IMR-90 (cell line): ENCODE data around the gene EFHC2. TPM values are rescaled to one million over a fixed set of nuclear protein-coding genes. Genes with fewer than 3 reads are reported as not detected.

Experiments used
- polyA plus RNA-seq, 3 experiments: library from polyadenylated mRNA; depleted of rRNA; stranded (reverse); fragments of >200 nt; gene quantifications; 2 replicates each; pipeline ENCODE4 v1.2.3, GENCODE V29; 2012; ENCODE audit warnings: low replicate concordance in 1 of 3
- total RNA-seq: library from RNA; depleted of rRNA; stranded (reverse); fragments of >200 nt; gene quantifications from 2 replicates; pipeline ENCODE4 v1.2.3, GENCODE V29; 2012; rRNA removed

EFHC2 gene
- total and polyA plus RNA-seq, 2 of the 4 experiments (the other 2 are of a cell fraction): 0.18 to 0.24 TPM

Other genes with a start within 250 kb of the EFHC2 start
- gene FUNDC1, start 199.2 kb upstream of the EFHC2 start, total RNA-seq: 8.6 and 13.6 TPM in 2 replicates
- gene FUNDC1, start 199.2 kb upstream of the EFHC2 start, polyA plus RNA-seq (2012; rRNA removed): 10.1 and 13.1 TPM in 2 replicates